GM12878 (cell line): Measurements from ENCODE around the gene NAP1L1. TPM values are rescaled to one million over a fixed set of nuclear protein-coding genes. Genes with fewer than 3 reads are reported as not detected.

ENCODE experiments used
- ATAC-seq: fragments of 200-7000 bp; cut with Tn5 transposase; 3 replicates; pipeline ENCODE4 v1.9.1; 2020; ENCODE audit warnings: mild to moderate bottlenecking, moderate library complexity
- BruUV-seq: library from RNA; stranded (reverse); fragments of 400-500 nt; replicated peaks from 2 replicates; lab custom pipeline; 2021; lab: Mats Ljungman, UMichigan
- CTCF ChIA-PET: fragments of 300-600 bp; sonication (Branson Sonifier 250); formaldehyde crosslinking; extraction: SDS; loops from one replicate; lab custom pipeline; 2021; ENCODE audit warnings: inconsistent platforms; lab: Yijun Ruan, JAX
- POLR2A ChIA-PET: fragments of 350-600 bp; formaldehyde crosslinking; extraction: SDS; loops from one replicate; lab custom pipeline; 2021; ENCODE audit warnings: inconsistent platforms; lab: Charles Lee
- RAD21 ChIA-PET: fragments of 300-600 bp; sonication (Branson Sonifier 250); formaldehyde crosslinking; loops from one replicate; lab custom pipeline; 2023; ENCODE audit warnings: antibody characterized with exemption; ENCODE audit not compliant: unreplicated experiment; lab: Charles Lee
- SMC1A ChIA-PET: fragments of 300-600 bp; sonication (Branson Sonifier 250); formaldehyde crosslinking; loops from one replicate; lab custom pipeline; 2023; ENCODE audit not compliant: unreplicated experiment, uncharacterized antibody; lab: Charles Lee
- DNase-seq: peaks from one replicate; pipeline ENCODE4 v3.0.0-alpha.2; 2011; ENCODE audit warnings: low read depth, low spot score
- FAIRE-seq: peaks from 3 replicates; lab custom pipeline; 2011; peaks lifted over from hg19 to GRCh38; lab: Jason Lieb, UNC
- H2AFZ ChIP-seq: 2 replicates; pipeline ENCODE4 v1.6.0; 2011; ENCODE audit warnings: low read depth, low read length, control low read depth; ENCODE audit not compliant: control insufficient read depth
- H3K27ac ChIP-seq: 2 replicates; pipeline ENCODE4 v1.5.1; 2011; ENCODE audit warnings: control low read depth; ENCODE audit not compliant: control insufficient read depth, insufficient read depth
- H3K27me3 ChIP-seq, 2 experiments: replicated peaks in 1 of 2; 2 replicates each; pipeline versions ENCODE4 v1.6.0 to v1.6.1; 2011; ENCODE audit warnings: low read length in 1 of 2; ENCODE audit not compliant: control insufficient read depth in 2 of 2, insufficient read depth in 2 of 2
- H3K36me3 ChIP-seq, 2 experiments: 2 replicates each; pipeline ENCODE4 v1.5.1; 2011; ENCODE audit warnings: low read length in 1 of 2; ENCODE audit not compliant: control insufficient read depth in 2 of 2, insufficient read depth in 2 of 2
- H3K4me1 ChIP-seq: 2 replicates; pipeline ENCODE4 v1.6.1; 2011; ENCODE audit warnings: mild to moderate bottlenecking, low read length, moderate library complexity, mixed read lengths; ENCODE audit not compliant: control insufficient read depth, insufficient read depth
- H3K4me2 ChIP-seq: 2 replicates; pipeline ENCODE4 v1.6.0; 2011; ENCODE audit warnings: control low read depth; ENCODE audit not compliant: control insufficient read depth, insufficient read depth
- H3K4me3 ChIP-seq: fragments of 200-600 bp; sonication (generic); 2 replicates; pipeline ENCODE4 v1.5.1; 2016
- H3K79me2 ChIP-seq: 2 replicates; pipeline ENCODE4 v1.6.0; 2011; ENCODE audit warnings: low read length; ENCODE audit not compliant: control insufficient read depth, insufficient read depth
- H3K9ac ChIP-seq: 2 replicates; pipeline ENCODE4 v1.8.0; 2011; ENCODE audit warnings: low read length, control low read depth, mixed read lengths; ENCODE audit not compliant: control insufficient read depth, insufficient read depth
- H3K9me3 ChIP-seq: replicated peaks from 3 replicates; pipeline ENCODE4 v1.5.1; 2011; ENCODE audit warnings: mild to moderate bottlenecking, low read length; ENCODE audit not compliant: control insufficient read depth, insufficient read depth
- H4K20me1 ChIP-seq: 2 replicates; pipeline ENCODE4 v1.6.0; 2011; ENCODE audit not compliant: control insufficient read depth, insufficient read depth
- ATF3 ChIP-seq: IDR thresholded peaks from 2 replicates; pipeline ENCODE4 v1.6.1; 2011; ENCODE audit warnings: low read depth, mild to moderate bottlenecking, low read length, moderate library complexity, borderline replicate concordance; ENCODE audit errors: extremely low read depth
- FOS ChIP-seq: IDR thresholded peaks from 3 replicates; pipeline ENCODE4 v1.6.1; 2011; ENCODE audit warnings: borderline replicate concordance; ENCODE audit not compliant: insufficient read length; ENCODE audit errors: extremely low read depth
- GATAD2B ChIP-seq: fragments of 450-650 bp; conservative IDR thresholded peaks from 2 replicates; pipeline ENCODE4 v1.6.1; 2017; ENCODE audit warnings: low read depth, mild to moderate bottlenecking, moderate library complexity
- IRF4 ChIP-seq: IDR thresholded peaks from 2 replicates; pipeline ENCODE4 v1.6.1; 2011; ENCODE audit warnings: low read depth, low read length
- KLF5 ChIP-seq: fragments of 450-650 bp; IDR thresholded peaks from 2 replicates; pipeline ENCODE4 v1.6.1; 2014; ENCODE audit warnings: mild to moderate bottlenecking; ENCODE audit not compliant: partially characterized antibody
- NFIC ChIP-seq: IDR thresholded peaks from 2 replicates; pipeline ENCODE4 v1.6.1; 2012; ENCODE audit warnings: low read depth, mild to moderate bottlenecking, inconsistent platforms, low read length, moderate library complexity
- PKNOX1 ChIP-seq: fragments of 450-650 bp; IDR thresholded peaks from 2 replicates; pipeline ENCODE4 v1.6.1; 2016; ENCODE audit warnings: mild to moderate bottlenecking
- POLR2AphosphoS2 ChIP-seq: IDR thresholded peaks from 2 replicates; pipeline ENCODE4 v1.6.1; 2011; ENCODE audit warnings: low read depth, mild to moderate bottlenecking, low read length, improper control_type of control experiment, moderate library complexity
- POU2F2 ChIP-seq: IDR thresholded peaks from 3 replicates; pipeline ENCODE4 v1.6.1; 2011; ENCODE audit warnings: low read depth, mild to moderate bottlenecking, low read length, borderline replicate concordance
- RB1 ChIP-seq: fragments of 450-650 bp; formaldehyde crosslinking; IDR thresholded peaks from 2 replicates; pipeline ENCODE4 v1.6.1; 2017; ENCODE audit warnings: mild to moderate bottlenecking, borderline replicate concordance
- SIN3A ChIP-seq: IDR thresholded peaks from 2 replicates; pipeline ENCODE4 v1.6.1; 2012; ENCODE audit warnings: low read depth, low read length, improper control_type of control experiment
- SP1 ChIP-seq: IDR thresholded peaks from one replicate; pipeline ENCODE4 v1.6.1; 2011; ENCODE audit warnings: low read depth, low read length
- SREBF1 ChIP-seq: IDR thresholded peaks from 2 replicates; pipeline ENCODE4 v1.6.1; 2012; ENCODE audit warnings: mild to moderate bottlenecking, low read length
- ZNF24 ChIP-seq: fragments of 450-650 bp; IDR thresholded peaks from 2 replicates; pipeline ENCODE4 v1.6.1; 2017; ENCODE audit warnings: antibody characterized with exemption, mild to moderate bottlenecking
- WGBS: methylation state at CpG from one replicate; pipeline ENCODE4 v1.1.6; 2016; ENCODE audit warnings: low lambda C conversion rate; ENCODE audit not compliant: insufficient replicate concordance, insufficient coverage; ENCODE audit errors: missing lambda C conversion rate; 5-methylcytosine and 5-hydroxymethylcytosine counted together
- in situ Hi-C: fragments of 300-500 bp; cut with MboI; formaldehyde crosslinking; loops from 9 replicates; pipeline ENCODE4 v1.14.3; 2018; ENCODE audit warnings: mixed read lengths
- intact Hi-C: fragments of 100-400 bp; cut with micrococcal nuclease; formaldehyde crosslinking; loops from one replicate; pipeline ENCODE4 v1.14.2; 2022; ENCODE audit not compliant: unreplicated experiment
- polyA plus RNA-seq, 11 experiments: library from polyadenylated mRNA; depleted of rRNA in 4 of 11; unstranded in 6 of 11; stranded (reverse) in 5 of 11; fragments of >200 nt; fragmentation: Nextera tagmentation in 4 of 11; fragmentation: Illumina TruSeq in 1 of 11; extraction: Ambion mirVana in 4 of 11; extraction: Trizol in 1 of 11; gene quantifications; 1 replicate in 1 of 11; 2 replicates in 10 of 11; pipeline versions ENCODE4 v1.2.1 to v1.2.3, GENCODE V29; 2011 to 2016; ENCODE audit warnings: inconsistent platforms in 2 of 11, missing spikeins in 2 of 11, low read depth in 1 of 11
- total RNA-seq, 4 experiments: library from RNA; depleted of rRNA in 3 of 4; stranded (reverse); fragments of >200 nt in 3 of 4; fragmentation: Illumina TruSeq in 1 of 4; extraction: Trizol in 1 of 4; gene quantifications; 2 replicates each; pipeline versions ENCODE4 v1.2.1 to v1.2.3, GENCODE V29; 2013 to 2021

NAP1L1 gene
- total and polyA plus RNA-seq, 10 of the 15 experiments (the other 5 are each of a cell fraction or from before 2014, with no cell fraction given): 256 to 1,036 (median 536) TPM

GRCh38 chr12:76096079-76096646, 11.7 kb upstream of the NAP1L1 start:
- BruUV-seq: no TSS peak
- no peaks in the 10 kb centered on the region for H3K79me2 ChIP-seq
- no peak overlapping the region for H3K27ac ChIP-seq
- FAIRE-seq (no peak), DNase-seq (no peak), ATAC-seq (no peak)
- H4K20me1 ChIP-seq: no peaks in the 10 kb centered on the region
- ChIA-PET SMC1A (no interaction called here), RAD21 (no interaction called here), CTCF (no interaction called here), POLR2A (interaction anchor here (0.8 kb wide), 1 partner anchor 574 kb away, joined by 3 read pairs; no protein-coding TSS in a partner anchor)
- no peak overlapping the region for H3K4me2 ChIP-seq
- no peaks in the 10 kb centered on the region for H3K4me1 ChIP-seq
- H2AFZ ChIP-seq: no peak overlapping the region
- H3K36me3 ChIP-seq: no peaks in the 10 kb centered on the region
- intact Hi-C loops: no loop called here
- H3K4me3 ChIP-seq: no peak overlapping the region
- no peak overlapping the region for H3K9ac ChIP-seq
- 90% methylated on average over 3 of the region's 3 CpGs for WGBS
- in situ Hi-C loops: loop anchor here (25.0 kb wide), 1 partner anchor 966 kb away; the partner anchor contains the start of gene E2F7
- H3K27me3 ChIP-seq: no peaks in the 10 kb centered on the region
- no peak for TF ChIP-seq PKNOX1
- no peak for TF ChIP-seq POLR2AphosphoS2
- TF ChIP-seq FOS: no peak
- TF ChIP-seq IRF4: no peak
- TF ChIP-seq ZNF24: no peak
- TF ChIP-seq SIN3A: no peak
- no peak for TF ChIP-seq GATAD2B
- TF ChIP-seq RB1: no peak
- TF ChIP-seq SP1: no peak
- no peak for TF ChIP-seq NFIC
- no peak for TF ChIP-seq POU2F2
- TF ChIP-seq ATF3: no peak
- no peak for TF ChIP-seq KLF5
- no peak for TF ChIP-seq SREBF1
- TF ChIP-seq, all 136 proteins: peak for 0
- no peaks in the 10 kb centered on the region for H3K9me3 ChIP-seq
